ENCODE measurements around the gene EGFR.

EGFR gene

DNA sequence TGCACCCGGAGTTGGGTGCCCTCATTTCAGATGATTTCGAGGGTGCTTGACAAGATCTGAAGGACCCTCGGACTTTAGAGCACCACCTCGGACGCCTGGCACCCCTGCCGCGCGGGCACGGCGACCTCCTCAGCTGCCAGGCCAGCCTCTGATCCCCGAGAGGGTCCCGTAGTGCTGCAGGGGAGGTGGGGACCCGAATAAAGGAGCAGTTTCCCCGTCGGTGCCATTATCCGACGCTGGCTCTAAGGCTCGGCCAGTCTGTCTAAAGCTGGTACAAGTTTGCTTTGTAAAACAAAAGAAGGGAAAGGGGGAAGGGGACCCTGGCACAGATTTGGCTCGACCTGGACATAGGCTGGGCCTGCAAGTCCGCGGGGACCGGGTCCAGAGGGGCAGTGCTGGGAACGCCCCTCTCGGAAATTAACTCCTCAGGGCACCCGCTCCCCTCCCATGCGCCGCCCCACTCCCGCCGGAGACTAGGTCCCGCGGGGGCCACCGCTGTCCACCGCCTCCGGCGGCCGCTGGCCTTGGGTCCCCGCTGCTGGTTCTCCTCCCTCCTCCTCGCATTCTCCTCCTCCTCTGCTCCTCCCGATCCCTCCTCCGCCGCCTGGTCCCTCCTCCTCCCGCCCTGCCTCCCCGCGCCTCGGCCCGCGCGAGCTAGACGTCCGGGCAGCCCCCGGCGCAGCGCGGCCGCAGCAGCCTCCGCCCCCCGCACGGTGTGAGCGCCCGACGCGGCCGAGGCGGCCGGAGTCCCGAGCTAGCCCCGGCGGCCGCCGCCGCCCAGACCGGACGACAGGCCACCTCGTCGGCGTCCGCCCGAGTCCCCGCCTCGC lies at the start of gene EGFR:
EGFR (plus strand) TSS at position 657 of the 830 bp plus-strand sequence. CDS start 261 bp downstream, outside the sequence.
- DNase-seq (ENCODE audit: low read depth), result no peak

GRCh38 chr7:54969208-54969967 lies 49.4 kb upstream of the EGFR start:
- DNase-seq (ENCODE audit: low read depth), result no peak

- DNase-seq (ENCODE audit: low read depth), result no peak
Measured at GRCh38 chr7:54972733-54973294, 46.0 kb upstream of the EGFR start.

DNA sequence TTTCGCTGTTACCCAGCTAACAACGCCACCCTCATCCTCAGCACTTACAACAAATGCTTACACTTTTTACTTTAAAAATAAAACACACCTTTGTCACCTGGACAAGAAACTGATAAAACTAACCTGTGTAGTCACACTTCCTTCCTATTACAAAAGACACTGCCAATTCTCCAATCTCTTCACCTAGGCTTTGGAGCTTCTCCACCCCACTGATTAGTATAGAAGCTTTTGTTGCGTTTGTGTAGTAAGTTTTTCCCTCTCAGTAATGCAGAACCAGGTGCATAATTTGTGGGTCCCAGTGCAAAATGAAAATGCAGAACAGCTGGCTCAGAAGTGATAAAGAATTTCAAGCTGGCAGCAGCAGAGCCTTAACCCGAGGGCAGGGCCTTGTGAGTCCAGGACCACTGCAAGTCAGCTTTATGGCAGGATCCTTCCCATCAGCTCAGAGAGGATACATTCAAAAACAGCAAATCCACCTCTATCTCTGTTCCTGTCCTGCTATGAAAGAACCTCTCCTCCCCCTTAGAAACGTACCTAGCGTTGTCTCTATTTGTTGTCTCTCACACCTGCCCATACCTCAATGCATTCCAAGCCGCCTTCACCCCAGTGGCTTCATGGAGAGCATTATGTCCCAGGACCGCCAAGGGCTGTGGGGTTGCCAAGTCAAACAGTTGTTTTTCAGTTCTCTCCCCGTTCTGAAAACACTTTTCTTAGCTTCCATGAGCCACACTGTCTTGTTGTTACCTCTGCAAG lies 40.3 kb upstream of the EGFR start:
- no peak for DNase-seq (ENCODE audit: low read depth)

DNA sequence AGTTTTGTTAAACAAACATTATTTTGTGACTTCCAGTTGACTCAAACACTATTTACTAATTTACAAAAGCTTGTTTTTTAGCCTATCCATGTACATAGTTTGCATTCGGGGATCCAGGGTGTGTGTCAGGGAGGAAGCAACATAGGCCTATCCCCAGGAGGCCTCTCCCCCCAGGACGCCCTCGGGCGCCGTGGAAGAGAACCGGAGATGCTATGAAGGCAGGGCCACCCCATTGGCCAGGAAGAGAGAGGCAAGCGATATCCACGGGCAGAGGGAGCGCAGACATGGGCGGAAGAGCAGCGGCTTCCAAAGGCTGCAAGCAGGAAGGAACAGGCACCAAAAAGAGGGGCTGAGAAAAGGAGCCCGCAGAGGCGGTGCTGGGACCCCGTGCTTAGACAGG lies 38.3 kb upstream of the EGFR start:
- no peak for DNase-seq (ENCODE audit: low read depth)

GRCh38 chr7:54981913-54982312 lies 36.9 kb upstream of the EGFR start:
- DNase-seq (ENCODE audit: low read depth), result no peak

DNA sequence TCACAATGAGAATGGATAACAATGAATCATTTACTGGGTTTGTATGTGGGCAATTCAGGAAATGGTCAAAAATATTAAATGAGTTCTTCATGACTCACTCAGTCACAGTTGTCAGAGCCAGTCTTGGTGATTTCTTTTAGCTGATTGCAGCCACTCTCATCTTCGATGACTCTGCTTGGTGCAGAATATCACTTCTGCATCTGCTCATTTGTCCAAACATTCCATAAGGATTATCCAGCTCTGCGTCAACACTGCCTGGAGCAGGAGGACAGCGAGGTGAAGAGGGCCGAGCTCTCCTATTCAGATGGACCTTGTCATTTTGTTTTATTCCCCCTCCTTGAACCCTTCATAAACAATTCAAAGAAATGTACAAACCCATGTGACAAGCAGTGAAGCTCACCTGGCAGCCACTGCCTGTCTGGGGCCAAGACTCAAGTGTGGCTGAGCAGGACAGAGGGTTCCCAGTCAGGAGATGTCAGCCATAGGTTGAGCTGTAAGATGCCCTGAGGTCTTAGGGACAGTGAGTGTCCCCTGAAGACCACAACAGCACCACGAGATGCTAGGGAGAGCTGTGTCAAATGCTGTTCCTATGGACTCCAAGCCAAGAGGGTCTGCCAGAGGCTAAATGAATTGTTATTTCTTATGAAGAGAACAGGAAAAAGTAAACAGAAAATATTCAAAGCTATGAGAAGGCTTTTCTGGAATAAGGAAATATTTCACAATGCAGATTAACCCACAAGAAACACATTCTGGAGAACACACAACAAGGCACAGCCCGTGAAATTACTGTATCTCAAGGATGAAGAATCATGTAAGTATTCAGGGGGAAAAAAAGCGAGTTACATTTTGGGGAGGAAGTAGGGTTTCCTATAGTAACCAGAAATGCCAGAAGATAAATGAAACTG lies 33.1 kb upstream of the EGFR start:
- DNase-seq (ENCODE audit: low read depth), result no peak

- DNase-seq (ENCODE audit: low read depth), result no peak
Measured at GRCh38 chr7:54986716-54987115, 32.1 kb upstream of the EGFR start.

DNA sequence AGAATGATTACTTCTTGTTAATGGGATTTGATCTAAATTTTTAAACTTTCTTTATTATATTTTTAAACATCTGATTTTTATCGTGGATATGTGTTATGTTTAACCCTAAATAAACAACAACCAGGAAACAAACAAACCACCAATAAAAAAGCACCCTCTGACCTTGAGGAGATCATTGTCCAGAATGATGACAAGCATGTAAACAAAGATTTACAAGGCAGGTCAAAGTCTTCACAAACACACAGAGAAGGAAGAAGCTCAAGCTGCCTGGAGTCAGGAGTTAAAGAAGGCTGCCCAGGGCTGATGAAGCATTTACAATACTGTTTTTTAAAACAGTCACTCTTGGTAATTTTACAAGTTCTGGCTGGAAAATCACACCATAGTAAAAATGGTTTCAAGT lies 31.0 kb upstream of the EGFR start:
- DNase-seq (ENCODE audit: low read depth), result no peak

DNA sequence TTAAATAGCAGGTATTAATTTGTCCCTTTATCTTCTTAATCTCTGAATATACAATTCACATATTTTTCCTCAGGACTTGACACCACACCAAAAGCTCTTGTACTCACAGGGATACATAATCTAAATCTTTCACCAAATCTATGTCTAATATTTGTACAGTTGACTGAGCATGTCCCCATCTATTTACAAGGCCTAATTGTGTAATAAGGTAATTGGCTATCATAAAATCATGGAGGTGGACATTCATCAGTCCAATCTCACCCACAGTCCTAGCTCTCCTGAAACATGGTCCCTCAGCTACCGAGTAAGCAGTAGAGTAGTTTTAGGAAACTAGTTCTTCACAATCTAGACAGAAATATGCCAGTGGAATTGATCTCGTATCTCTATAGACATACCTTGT lies 30.3 kb upstream of the EGFR start:
- no peak for DNase-seq (ENCODE audit: low read depth)

- no peak for DNase-seq (ENCODE audit: low read depth)
Measured at GRCh38 chr7:54989453-54990225, 29.2 kb upstream of the EGFR start.

DNA sequence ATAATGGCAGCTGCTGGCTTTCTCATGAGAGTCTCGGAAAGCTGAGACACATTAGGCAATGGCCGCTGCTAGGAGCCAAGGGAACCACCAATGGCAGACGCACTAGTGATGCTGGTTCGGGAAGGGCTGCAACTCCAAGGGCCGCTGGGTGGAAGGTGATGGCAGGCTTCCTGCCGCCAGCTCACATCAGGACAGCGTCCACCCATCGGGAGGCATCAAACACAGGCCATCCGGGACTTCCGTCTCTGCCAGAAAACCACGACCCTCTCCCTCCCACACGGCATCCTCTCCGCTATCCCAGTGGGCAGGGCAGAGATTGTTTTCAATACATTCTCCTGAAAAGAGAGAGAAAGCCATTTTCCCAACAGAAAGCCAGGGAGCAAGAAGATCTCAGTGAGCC lies 27.5 kb upstream of the EGFR start:
- DNase-seq (ENCODE audit: low read depth), result no peak

DNA sequence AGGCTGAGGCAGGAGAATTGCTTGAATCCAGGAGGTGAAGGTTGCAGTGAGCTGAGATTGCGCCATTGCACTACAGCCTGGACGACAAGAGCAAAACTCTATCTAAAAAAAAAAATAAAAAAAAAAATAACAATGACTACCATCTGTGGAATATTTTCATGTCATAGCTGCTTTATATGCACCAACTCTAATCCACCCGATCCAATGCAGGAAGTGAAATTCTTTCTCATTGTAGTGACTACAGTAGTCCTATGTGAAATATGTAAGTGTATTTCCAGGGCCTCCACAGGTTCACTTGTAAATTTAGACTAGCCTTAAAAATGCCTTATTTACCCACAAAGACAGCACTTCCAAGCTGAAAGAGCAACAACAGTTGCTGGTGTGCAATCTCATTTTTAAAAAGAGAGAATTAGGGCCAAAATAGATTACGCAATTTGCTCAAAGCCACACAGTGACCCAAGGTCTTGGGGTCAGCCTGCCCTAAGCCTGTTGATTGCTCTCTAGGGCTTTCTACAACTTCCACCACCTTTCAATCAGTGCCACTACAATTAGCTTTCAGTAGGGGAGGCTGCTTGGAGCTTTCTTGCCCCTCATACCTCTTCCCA lies 25.8 kb upstream of the EGFR start:
- DNase-seq (ENCODE audit: low read depth), result no peak

DNA sequence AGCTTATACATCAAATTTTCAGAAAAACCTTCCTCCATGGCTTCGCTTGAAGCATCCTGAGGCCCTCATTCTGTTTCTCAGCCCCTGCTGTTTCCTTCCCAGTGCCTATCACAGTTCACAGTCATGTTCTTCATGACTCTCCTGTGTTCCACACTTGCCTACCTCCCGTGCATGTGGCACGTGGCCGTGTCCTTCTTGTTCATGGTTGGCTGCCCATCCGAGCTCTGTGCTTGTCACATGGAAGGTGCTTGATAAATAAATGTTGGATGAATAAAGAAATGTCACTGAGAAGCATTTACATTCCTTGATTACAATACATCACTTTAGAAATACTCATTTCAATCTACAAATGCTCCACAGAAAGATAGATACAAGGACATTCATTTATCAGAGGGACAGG lies 23.7 kb upstream of the EGFR start:
- no peak for DNase-seq (ENCODE audit: low read depth)

- DNase-seq (ENCODE audit: low read depth), result no peak
Measured at GRCh38 chr7:54995610-54996363, 23.0 kb upstream of the EGFR start.

GRCh38 chr7:54996391-54996790 lies 22.4 kb upstream of the EGFR start:
- DNase-seq (ENCODE audit: low read depth), result no peak

- DNase-seq (ENCODE audit: low read depth), result no peak
Measured at GRCh38 chr7:55004579-55004978, 14.2 kb upstream of the EGFR start.

DNA sequence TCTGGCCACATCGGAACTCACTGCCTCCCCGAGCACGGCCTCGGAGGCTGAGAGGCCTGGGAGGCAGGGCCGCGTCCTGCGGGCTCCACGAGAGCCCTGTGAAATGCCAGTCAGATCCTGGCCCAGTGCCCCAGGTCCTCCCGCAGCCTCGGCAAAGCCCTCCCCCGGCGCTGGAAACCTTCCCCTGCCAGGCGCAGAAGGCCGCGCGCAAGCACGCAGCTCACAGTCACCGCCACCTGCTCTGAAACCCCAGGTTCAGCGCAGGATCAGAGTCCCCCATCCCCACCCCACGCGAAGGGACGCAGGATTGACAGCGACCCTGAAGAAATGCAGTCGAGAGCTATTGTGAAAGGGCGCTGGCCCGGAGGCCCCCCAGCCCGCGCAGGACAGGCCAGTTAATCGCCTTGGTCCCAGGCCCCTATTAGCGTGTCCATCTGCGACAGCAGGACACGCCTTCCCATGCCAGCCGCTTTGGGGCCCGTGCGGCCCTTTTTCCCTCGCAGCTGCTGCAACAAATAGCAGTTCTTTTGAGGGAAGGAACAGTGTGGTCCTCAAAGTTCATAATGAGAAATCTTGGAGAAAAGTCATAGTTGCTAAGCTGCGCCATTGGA lies 13.5 kb upstream of the EGFR start:
- DNase-seq (ENCODE audit: low read depth), result no peak

DNA sequence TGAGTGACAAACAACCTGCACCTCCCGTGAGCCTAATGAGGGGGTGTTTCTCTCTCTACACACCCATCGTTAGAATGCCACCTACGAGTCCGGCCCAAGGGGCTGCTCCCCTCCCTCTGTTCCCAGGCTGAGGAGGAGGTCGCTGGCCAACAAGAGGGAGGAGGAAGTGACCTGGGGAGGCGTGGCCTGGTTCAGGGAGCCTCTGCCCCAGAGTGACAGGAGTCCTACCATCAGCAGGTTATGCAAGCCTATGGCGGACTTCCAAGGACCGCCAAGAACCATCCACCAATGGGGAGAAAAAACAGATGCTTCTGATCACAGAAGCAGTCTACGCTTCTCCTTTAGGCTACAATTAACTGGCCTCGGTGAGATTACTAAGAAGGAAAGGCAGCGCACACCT lies 12.3 kb upstream of the EGFR start:
- DNase-seq (ENCODE audit: low read depth), result no peak

Data from stimulated activated CD8-positive, alpha-beta memory T cell treated with anti-CD3 and anti-CD28 coated beads, Interleukin-15, amount 100 ng/mL, for 24 hours (primary cell).